HEK293 (cell line): ENCODE results near the gene POLR2E.

Experiments
- EGR2 ChIP-seq: fragments of 450-650 bp; formaldehyde crosslinking; IDR thresholded peaks from 2 replicates; pipeline ENCODE4 v1.5.1; 2016; ENCODE audit warnings: low read depth, missing biosample characterization, missing genetic modification characterization
- KLF8 ChIP-seq: fragments of 450-650 bp; formaldehyde crosslinking; IDR thresholded peaks from 2 replicates; pipeline ENCODE4 v1.5.1; 2016; ENCODE audit warnings: missing biosample characterization, missing genetic modification characterization
- KLF9 ChIP-seq: fragments of 450-650 bp; formaldehyde crosslinking; IDR thresholded peaks from 2 replicates; pipeline ENCODE4 v1.5.1; 2016; ENCODE audit warnings: missing biosample characterization, missing genetic modification characterization, low read depth
- PRDM10 ChIP-seq: fragments of 450-650 bp; formaldehyde crosslinking; IDR thresholded peaks from 2 replicates; pipeline ENCODE4 v1.5.1; 2016; ENCODE audit warnings: missing biosample characterization, missing genetic modification characterization
- PRDM2 ChIP-seq: fragments of 450-650 bp; formaldehyde crosslinking; IDR thresholded peaks from 2 replicates; pipeline ENCODE4 v1.5.1; 2016; ENCODE audit warnings: missing biosample characterization, missing genetic modification characterization, borderline replicate concordance
- YY1 ChIP-seq: fragments of 450-650 bp; formaldehyde crosslinking; IDR thresholded peaks from 2 replicates; pipeline ENCODE4 v1.5.1; 2018; ENCODE audit warnings: missing biosample characterization, missing genetic modification characterization
- YY2 ChIP-seq: fragments of 450-650 bp; formaldehyde crosslinking; IDR thresholded peaks from 2 replicates; pipeline ENCODE4 v1.5.1; 2016; ENCODE audit warnings: missing biosample characterization, missing genetic modification characterization
- ZBTB20 ChIP-seq: fragments of 450-650 bp; formaldehyde crosslinking; IDR thresholded peaks from 2 replicates; pipeline ENCODE4 v1.5.1; 2016; ENCODE audit warnings: missing biosample characterization, missing genetic modification characterization
- ZFHX2 ChIP-seq: fragments of 450-650 bp; formaldehyde crosslinking; conservative IDR thresholded peaks from 2 replicates; pipeline ENCODE4 v1.5.1; 2016; ENCODE audit warnings: missing biosample characterization, missing genetic modification characterization
- ZNF175 ChIP-seq: fragments of 450-650 bp; formaldehyde crosslinking; IDR thresholded peaks from 2 replicates; pipeline ENCODE4 v1.5.1; 2016; ENCODE audit warnings: missing biosample characterization, missing genetic modification characterization
- ZNF335 ChIP-seq: fragments of 450-650 bp; formaldehyde crosslinking; conservative IDR thresholded peaks from 2 replicates; pipeline ENCODE4 v1.5.1; 2016; ENCODE audit warnings: missing biosample characterization, missing genetic modification characterization
- ZNF510 ChIP-seq: fragments of 450-650 bp; formaldehyde crosslinking; IDR thresholded peaks from 2 replicates; pipeline ENCODE4 v1.5.1; 2018; ENCODE audit warnings: mild to moderate bottlenecking, missing genetic modification characterization, missing biosample characterization; ENCODE audit not compliant: insufficient replicate concordance
- ZNF518A ChIP-seq: fragments of 450-650 bp; formaldehyde crosslinking; conservative IDR thresholded peaks from 2 replicates; pipeline ENCODE4 v1.5.1; 2016; ENCODE audit warnings: low read depth, missing biosample characterization, missing genetic modification characterization
- ZNF521 ChIP-seq: fragments of 450-650 bp; formaldehyde crosslinking; IDR thresholded peaks from 2 replicates; pipeline ENCODE4 v1.5.1; 2017; ENCODE audit warnings: missing biosample characterization, mild to moderate bottlenecking, missing genetic modification characterization
- ZNF561 ChIP-seq: fragments of 450-650 bp; IDR thresholded peaks from 2 replicates; pipeline ENCODE4 v1.5.1; 2018; ENCODE audit warnings: missing biosample characterization, missing genetic modification characterization, borderline replicate concordance
- TF ChIP-seq, protein P1 (sequence below): fragments of 450-650 bp; formaldehyde crosslinking; IDR thresholded peaks from 2 replicates; pipeline ENCODE4 v1.5.1; 2017; ENCODE audit warnings: missing biosample characterization, missing genetic modification characterization
- TF ChIP-seq, protein P2 (sequence below): fragments of 450-650 bp; formaldehyde crosslinking; IDR thresholded peaks from 2 replicates; pipeline ENCODE4 v1.5.1; 2016; ENCODE audit warnings: missing biosample characterization, missing genetic modification characterization

Gene POLR2E

DNA sequence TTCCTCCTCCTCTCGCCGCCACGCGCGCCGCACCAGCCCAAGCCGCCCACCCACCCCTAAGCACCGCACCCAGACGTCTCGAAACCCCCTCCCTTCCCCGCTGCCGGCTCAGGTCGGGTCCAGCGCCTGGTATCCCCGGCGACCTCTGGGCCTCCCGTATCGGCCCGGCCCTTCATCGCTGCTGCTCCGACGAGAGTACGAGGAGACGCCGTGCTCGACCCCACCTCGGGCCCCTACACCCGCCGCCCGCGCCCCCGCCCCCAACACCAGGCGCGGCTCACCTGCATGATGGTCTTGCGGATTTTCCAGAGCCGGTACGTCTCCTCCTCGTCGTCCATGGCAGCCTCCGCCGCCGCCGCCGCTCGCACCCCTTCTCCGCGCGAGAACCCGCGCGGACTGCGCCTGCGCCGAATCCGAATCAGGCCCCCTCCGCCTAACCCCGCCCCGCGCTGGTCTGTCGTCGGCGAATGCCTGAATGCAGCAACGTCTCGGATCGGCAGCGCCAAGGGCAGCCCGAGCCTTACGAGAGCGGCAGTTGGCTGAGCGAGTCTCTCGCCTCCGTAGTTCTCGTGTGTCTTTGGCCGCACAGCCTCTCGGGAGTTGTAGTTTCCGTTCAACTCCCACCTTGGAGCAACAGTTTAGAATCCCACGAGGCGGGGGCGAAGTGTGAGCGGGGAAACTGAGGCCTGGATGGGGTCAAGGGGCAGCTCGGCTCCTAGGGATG is at the start of gene POLR2E (continued):
- TF ChIP-seq PRDM2 (tag by site-specific recombination) (peak; percentile 79; the same call in 1 of the 2 replicates), ZNF510 (no peak), KLF8 (tag by site-specific recombination) (peak; percentile 49; the same call in 1 of the 2 replicates), ZNF521 (tag by site-specific recombination) (no peak), YY1 (tag by site-specific recombination) (peak; percentile 10; the same call in 1 of the 2 replicates), ZNF335 (tag by site-specific recombination) (peak; percentile 100), ZNF518A (tag by site-specific recombination) (peak; percentile 50), YY2 (peak; percentile 87), ZNF561 (tag by site-specific recombination) (peak; percentile 19; the same call in 1 of the 2 replicates), ZBTB20 (tag by site-specific recombination) (no peak), ZFHX2 (tag by site-specific recombination) (peak; percentile 89), PRDM10 (tag by site-specific recombination) (peak; percentile 70), EGR2 (peak; percentile 87), KLF9 (tag by site-specific recombination) (peak; percentile 44; the same call in 1 of the 2 replicates), ZNF175 (tag by site-specific recombination) (no peak)
- TF ChIP-seq, protein P1, sequence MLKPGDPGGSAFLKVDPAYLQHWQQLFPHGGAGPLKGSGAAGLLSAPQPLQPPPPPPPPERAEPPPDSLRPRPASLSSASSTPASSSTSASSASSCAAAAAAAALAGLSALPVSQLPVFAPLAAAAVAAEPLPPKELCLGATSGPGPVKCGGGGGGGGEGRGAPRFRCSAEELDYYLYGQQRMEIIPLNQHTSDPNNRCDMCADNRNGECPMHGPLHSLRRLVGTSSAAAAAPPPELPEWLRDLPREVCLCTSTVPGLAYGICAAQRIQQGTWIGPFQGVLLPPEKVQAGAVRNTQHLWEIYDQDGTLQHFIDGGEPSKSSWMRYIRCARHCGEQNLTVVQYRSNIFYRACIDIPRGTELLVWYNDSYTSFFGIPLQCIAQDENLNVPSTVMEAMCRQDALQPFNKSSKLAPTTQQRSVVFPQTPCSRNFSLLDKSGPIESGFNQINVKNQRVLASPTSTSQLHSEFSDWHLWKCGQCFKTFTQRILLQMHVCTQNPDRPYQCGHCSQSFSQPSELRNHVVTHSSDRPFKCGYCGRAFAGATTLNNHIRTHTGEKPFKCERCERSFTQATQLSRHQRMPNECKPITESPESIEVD (tag by site-specific recombination) = no peak
- TF ChIP-seq, protein P2, sequence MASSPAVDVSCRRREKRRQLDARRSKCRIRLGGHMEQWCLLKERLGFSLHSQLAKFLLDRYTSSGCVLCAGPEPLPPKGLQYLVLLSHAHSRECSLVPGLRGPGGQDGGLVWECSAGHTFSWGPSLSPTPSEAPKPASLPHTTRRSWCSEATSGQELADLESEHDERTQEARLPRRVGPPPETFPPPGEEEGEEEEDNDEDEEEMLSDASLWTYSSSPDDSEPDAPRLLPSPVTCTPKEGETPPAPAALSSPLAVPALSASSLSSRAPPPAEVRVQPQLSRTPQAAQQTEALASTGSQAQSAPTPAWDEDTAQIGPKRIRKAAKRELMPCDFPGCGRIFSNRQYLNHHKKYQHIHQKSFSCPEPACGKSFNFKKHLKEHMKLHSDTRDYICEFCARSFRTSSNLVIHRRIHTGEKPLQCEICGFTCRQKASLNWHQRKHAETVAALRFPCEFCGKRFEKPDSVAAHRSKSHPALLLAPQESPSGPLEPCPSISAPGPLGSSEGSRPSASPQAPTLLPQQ = peak; percentile 84
